Measurements from ENCODE around the gene OLR1.
"Not testable (repeated sequence)": the region's sequence is repeated elsewhere in the genome, so short reads cannot be mapped to it uniquely, and the experiment has no call there.

Gene OLR1

GRCh38 chr12:10190558-10191388 lies 18.8 kb upstream of the OLR1 start:
- peak in 2 of 3 experiments; percentile 25 to 32 for DNase-seq (ENCODE audit: low read depth in 3 of 3)

GRCh38 chr12:10189653-10190052 lies 17.7 kb upstream of the OLR1 start:
- DNase-seq (ENCODE audit: low read depth in 3 of 3) = no peak

- DNase-seq (ENCODE audit: low read depth in 3 of 3) = not testable (repeated sequence)
Measured at GRCh38 chr12:10186958-10187357, 15.0 kb upstream of the OLR1 start.

GRCh38 chr12:10186299-10186698 lies 14.4 kb upstream of the OLR1 start:
- DNase-seq (ENCODE audit: low read depth in 3 of 3) = no peak

GRCh38 chr12:10184261-10184843 lies 12.4 kb upstream of the OLR1 start:
- DNase-seq (ENCODE audit: low read depth in 3 of 3) = no peak

- no peak for DNase-seq (ENCODE audit: low read depth in 3 of 3)
Measured at GRCh38 chr12:10182354-10183049, 10.6 kb upstream of the OLR1 start.

GRCh38 chr12:10179776-10180181 lies 7.8 kb upstream of the OLR1 start:
- DNase-seq (ENCODE audit: low read depth in 3 of 3) = no peak

- DNase-seq (ENCODE audit: low read depth in 3 of 3) = no peak
Measured at GRCh38 chr12:10178821-10179220, 6.9 kb upstream of the OLR1 start, which contains the start of gene TMEM52B. TSS of gene TMEM52B (plus strand) at chr12:10179032. CDS start at chr12:10179575, 543 bp downstream.

- DNase-seq (ENCODE audit: low read depth in 3 of 3) = no peak
Measured at GRCh38 chr12:10175846-10176636, 4.1 kb upstream of the OLR1 start.

- DNase-seq (ENCODE audit: low read depth in 3 of 3) = no peak
Measured at GRCh38 chr12:10174986-10175614, 3.2 kb upstream of the OLR1 start.

- no peak for DNase-seq (ENCODE audit: low read depth in 3 of 3)
Measured at GRCh38 chr12:10170216-10170615, 1.7 kb downstream of the OLR1 start.

- no peak for DNase-seq (ENCODE audit: low read depth in 3 of 3)
Measured at GRCh38 chr12:10169104-10169503, 2.8 kb downstream of the OLR1 start.

GRCh38 chr12:10167599-10167998 lies 4.3 kb downstream of the OLR1 start:
- DNase-seq (ENCODE audit: low read depth in 3 of 3) = no peak

GRCh38 chr12:10165421-10165820 lies 6.5 kb downstream of the OLR1 start:
- DNase-seq (ENCODE audit: low read depth in 3 of 3) = no peak

GRCh38 chr12:10163084-10163483 lies 8.8 kb downstream of the OLR1 start:
- DNase-seq (ENCODE audit: low read depth in 3 of 3) = no peak

- DNase-seq (ENCODE audit: low read depth in 3 of 3) = no peak
Measured at GRCh38 chr12:10160617-10161385, 11.1 kb downstream of the OLR1 start.

- no peak for DNase-seq (ENCODE audit: low read depth in 3 of 3)
Measured at GRCh38 chr12:10159280-10159679, 12.7 kb downstream of the OLR1 start.

GRCh38 chr12:10158406-10158805 lies 13.5 kb downstream of the OLR1 start:
- no peak for DNase-seq (ENCODE audit: low read depth in 3 of 3)

GRCh38 chr12:10155966-10156365 lies 16.0 kb downstream of the OLR1 start:
- no peak for DNase-seq (ENCODE audit: low read depth in 3 of 3)

GRCh38 chr12:10154145-10154496 lies 17.8 kb downstream of the OLR1 start:
- DNase-seq (ENCODE audit: low read depth in 3 of 3) = no peak
